IMR-90 (cell line): ENCODE data around the gene MEGF11. TPM values are rescaled to one million over a fixed set of nuclear protein-coding genes. Genes with fewer than 3 reads are reported as not detected.

Source experiments
- ATAC-seq: fragments of 200-7000 bp; cut with Tn5 transposase; 2 replicates; pipeline ENCODE4 v1.9.1; 2020; ENCODE audit warnings: low read depth, mild to moderate bottlenecking, moderate library complexity
- BruUV-seq: library from RNA; stranded (reverse); fragments of 400-500 nt; replicated peaks from 2 replicates; lab custom pipeline; 2021; lab: Mats Ljungman, UMichigan
- CTCF ChIA-PET: fragments of 300-600 bp; formaldehyde crosslinking; extraction: SDS; loops from one replicate; lab custom pipeline; 2021; ENCODE audit warnings: antibody characterized with exemption; lab: Yijun Ruan, JAX
- POLR2A ChIA-PET: fragments of 300-600 bp; sonication (Branson Sonifier 250); formaldehyde crosslinking; loops from one replicate; lab custom pipeline; 2022; ENCODE audit warnings: antibody characterized with exemption; ENCODE audit not compliant: unreplicated experiment; lab: Charles Lee
- DNase-seq: peaks from one replicate; pipeline ENCODE4 v3.0.0; 2013
- H2AFZ ChIP-seq: replicated peaks from 2 replicates; pipeline ENCODE3; 2013; ENCODE audit warnings: low read length, mild to moderate bottlenecking; ENCODE audit not compliant: poor library complexity
- H2AK5ac ChIP-seq: 2 replicates; pipeline ENCODE4 v1.6.1; 2013; ENCODE audit warnings: low read depth, low read length, inconsistent platforms
- H2AK9ac ChIP-seq: replicated peaks from 2 replicates; pipeline ENCODE3; 2013; ENCODE audit warnings: mild to moderate bottlenecking, low read depth, low read length, moderate library complexity; ENCODE audit not compliant: poor library complexity
- H2BK120ac ChIP-seq: 2 replicates; pipeline ENCODE4 v1.6.1; 2013; ENCODE audit warnings: low read depth, low read length, inconsistent platforms
- H2BK15ac ChIP-seq: 3 replicates; pipeline ENCODE4 v1.6.1; 2013; ENCODE audit warnings: low read depth, low read length, inconsistent platforms
- H2BK20ac ChIP-seq: 2 replicates; pipeline ENCODE4 v1.6.1; 2013; ENCODE audit warnings: low read depth, mild to moderate bottlenecking, inconsistent platforms, low read length, moderate library complexity
- H2BK5ac ChIP-seq: 2 replicates; pipeline ENCODE4 v1.6.1; 2013; ENCODE audit warnings: mild to moderate bottlenecking, low read depth, low read length, inconsistent platforms; ENCODE audit not compliant: poor library complexity, severe bottlenecking
- H3K14ac ChIP-seq: replicated peaks from 2 replicates; pipeline ENCODE4 v1.6.1; 2013; ENCODE audit warnings: low read depth, low read length, inconsistent platforms
- H3K18ac ChIP-seq: 2 replicates; pipeline ENCODE4 v1.6.1; 2013; ENCODE audit warnings: low read depth, low read length, control low read depth
- H3K23ac ChIP-seq: 2 replicates; pipeline ENCODE4 v1.6.1; 2013; ENCODE audit warnings: low read depth, low read length, inconsistent platforms
- H3K27ac ChIP-seq: 2 replicates; pipeline ENCODE4 v1.5.1; 2013; ENCODE audit warnings: mild to moderate bottlenecking, control low read depth, low read length; ENCODE audit not compliant: insufficient read depth
- H3K27me3 ChIP-seq: 2 replicates; pipeline ENCODE4 v1.6.1; 2013; ENCODE audit warnings: low read length; ENCODE audit not compliant: control insufficient read depth, insufficient read depth
- H3K36me3 ChIP-seq: 2 replicates; pipeline ENCODE4 v1.6.1; 2013; ENCODE audit warnings: low read length, mixed read lengths; ENCODE audit not compliant: control insufficient read depth, insufficient read depth
- H3K4ac ChIP-seq: 2 replicates; pipeline ENCODE4 v1.6.1; 2013; ENCODE audit warnings: low read depth, low read length, inconsistent platforms
- H3K4me1 ChIP-seq: 2 replicates; pipeline ENCODE4 v1.6.1; 2013; ENCODE audit warnings: low read length, mixed read lengths; ENCODE audit not compliant: control insufficient read depth, insufficient read depth
- H3K4me2 ChIP-seq: 2 replicates; pipeline ENCODE4 v1.6.1; 2013; ENCODE audit warnings: low read depth, mild to moderate bottlenecking, control low read depth, low read length, moderate library complexity
- H3K4me3 ChIP-seq: 2 replicates; pipeline ENCODE4 v1.5.1; 2013; ENCODE audit warnings: low read depth, mild to moderate bottlenecking, control low read depth, low read length, moderate library complexity; ENCODE audit not compliant: insufficient read depth
- H3K56ac ChIP-seq: 2 replicates; pipeline ENCODE4 v1.6.1; 2013; ENCODE audit warnings: low read length, inconsistent platforms; ENCODE audit not compliant: insufficient read depth; ENCODE audit errors: extremely low read depth
- H3K79me1 ChIP-seq, 2 experiments: 2 replicates each; pipeline ENCODE4 v1.6.1; 2013; ENCODE audit warnings: low read length in 2 of 2, inconsistent platforms in 1 of 2, low read depth in 1 of 2
- H3K9ac ChIP-seq: 2 replicates; pipeline ENCODE4 v1.6.1; 2013; ENCODE audit warnings: low read depth, low read length, control low read depth
- H3K9me1 ChIP-seq: 2 replicates; pipeline ENCODE4 v1.6.1; 2013; ENCODE audit warnings: low read length, inconsistent platforms; ENCODE audit not compliant: insufficient read depth
- H3K9me3 ChIP-seq: 2 replicates; pipeline ENCODE4 v1.6.1; 2013; ENCODE audit warnings: low read length; ENCODE audit not compliant: control insufficient read depth, insufficient read depth
- H4K20me1 ChIP-seq: 2 replicates; pipeline ENCODE4 v1.6.1; 2013; ENCODE audit warnings: low read length, inconsistent platforms; ENCODE audit not compliant: insufficient read depth
- H4K5ac ChIP-seq: 2 replicates; pipeline ENCODE4 v1.6.1; 2013; ENCODE audit warnings: mild to moderate bottlenecking, low read depth, low read length, control low read depth
- H4K8ac ChIP-seq, 2 experiments: 2 replicates each; pipeline ENCODE4 v1.6.1; 2013; ENCODE audit warnings: low read depth in 2 of 2, low read length in 2 of 2, control low read depth in 1 of 2, inconsistent platforms in 1 of 2
- H4K91ac ChIP-seq: 2 replicates; pipeline ENCODE4 v1.6.1; 2013; ENCODE audit warnings: low read depth, low read length, inconsistent platforms; ENCODE audit not compliant: insufficient read depth
- BHLHE40 ChIP-seq: fragments of 150-350 bp; IDR thresholded peaks from 2 replicates; pipeline ENCODE4 v1.6.1; 2016; ENCODE audit warnings: mild to moderate bottlenecking, low read depth, low read length
- CEBPB ChIP-seq: IDR thresholded peaks from 2 replicates; pipeline ENCODE4 v1.6.1; 2012; ENCODE audit warnings: low read depth, low read length, improper control_type of control experiment
- CHD1 ChIP-seq: IDR thresholded peaks from 2 replicates; pipeline ENCODE4 v1.6.1; 2012; ENCODE audit warnings: low read depth, low read length, improper control_type of control experiment
- CTCF ChIP-seq: conservative IDR thresholded peaks from 2 replicates; pipeline ENCODE4 v1.5.1; 2012; ENCODE audit warnings: mild to moderate bottlenecking, low read depth, low read length, improper control_type of control experiment
- ELK1 ChIP-seq: fragments of 150-350 bp; IDR thresholded peaks from 2 replicates; pipeline ENCODE4 v1.6.1; 2016; ENCODE audit warnings: low read depth, mild to moderate bottlenecking, low read length, moderate library complexity, borderline replicate concordance
- FOS ChIP-seq: fragments of 150-350 bp; IDR thresholded peaks from 2 replicates; pipeline ENCODE4 v1.6.1; 2016; ENCODE audit warnings: low read depth, low read length
- MAFK ChIP-seq: IDR thresholded peaks from 2 replicates; pipeline ENCODE4 v1.6.1; 2012; ENCODE audit warnings: low read depth, low read length, improper control_type of control experiment
- MAZ ChIP-seq: IDR thresholded peaks from 2 replicates; pipeline ENCODE4 v1.6.1; 2012; ENCODE audit warnings: low read depth, mild to moderate bottlenecking, low read length, improper control_type of control experiment, moderate library complexity, borderline replicate concordance
- MXI1 ChIP-seq: IDR thresholded peaks from 2 replicates; pipeline ENCODE4 v1.6.1; 2012; ENCODE audit warnings: low read depth, mild to moderate bottlenecking, low read length, moderate library complexity, borderline replicate concordance
- NFE2L2 ChIP-seq: fragments of 150-350 bp; IDR thresholded peaks from 2 replicates; pipeline ENCODE4 v1.6.1; 2016; ENCODE audit warnings: low read depth, mild to moderate bottlenecking, low read length
- POLR2A ChIP-seq: IDR thresholded peaks from 2 replicates; pipeline ENCODE4 v1.6.1; 2012; ENCODE audit warnings: mild to moderate bottlenecking, low read depth, low read length
- RAD21 ChIP-seq: IDR thresholded peaks from 2 replicates; pipeline ENCODE4 v1.6.1; 2012; ENCODE audit warnings: low read length, improper control_type of control experiment
- RCOR1 ChIP-seq: IDR thresholded peaks from 2 replicates; pipeline ENCODE4 v1.6.1; 2012; ENCODE audit warnings: mild to moderate bottlenecking, low read length, improper control_type of control experiment; ENCODE audit not compliant: insufficient replicate concordance
- RFX5 ChIP-seq: IDR thresholded peaks from 2 replicates; pipeline ENCODE4 v1.8.0; 2012; ENCODE audit warnings: low read depth, mild to moderate bottlenecking, low read length, moderate library complexity
- SMC3 ChIP-seq: fragments of 150-350 bp; IDR thresholded peaks from 2 replicates; pipeline ENCODE4 v1.6.1; 2016; ENCODE audit warnings: low read depth, mild to moderate bottlenecking, antibody characterized with exemption, low read length, moderate library complexity
- WGBS, 2 experiments: methylation state at CpG; one replicate each; pipeline versions ENCODE4 v1.1.5 to v1.1.7; 2013; ENCODE audit warnings: missing lambda C conversion rate in 2 of 2; ENCODE audit not compliant: insufficient read length in 1 of 2; ENCODE audit errors: extremely low coverage in 2 of 2; 5-methylcytosine and 5-hydroxymethylcytosine counted together
- dilution Hi-C: fragments of 300-500 bp; cut with HindIII; formaldehyde crosslinking; loops from one replicate; pipeline ENCODE4 v1.14.3; 2018; ENCODE audit warnings: low sequenced_read_pairs; ENCODE audit not compliant: unreplicated experiment
- in situ Hi-C: fragments of 300-500 bp; cut with MboI; formaldehyde crosslinking; loops from 3 replicates; pipeline ENCODE4 v1.14.3; 2019; ENCODE audit warnings: low sequenced_read_pairs, inconsistent platforms, mixed read lengths
- intact Hi-C: fragments of 100-400 bp; cut with micrococcal nuclease; formaldehyde crosslinking; loops from 2 replicates; pipeline ENCODE4 v1.10.0; 2022
- polyA plus RNA-seq, 3 experiments: library from polyadenylated mRNA; depleted of rRNA; stranded (reverse); fragments of >200 nt; gene quantifications; 2 replicates each; pipeline ENCODE4 v1.2.3, GENCODE V29; 2012; ENCODE audit warnings: low replicate concordance in 1 of 3
- total RNA-seq: library from RNA; depleted of rRNA; stranded (reverse); fragments of >200 nt; gene quantifications from 2 replicates; pipeline ENCODE4 v1.2.3, GENCODE V29; 2012
- TF ChIP-seq, protein P1 (sequence below): fragments of 150-350 bp; IDR thresholded peaks from 2 replicates; pipeline ENCODE4 v1.6.1; 2017; ENCODE audit warnings: mild to moderate bottlenecking, antibody characterized with exemption, low read length, low read depth

MEGF11 gene
- total and polyA plus RNA-seq, 2 of the 4 experiments (the other 2 are of a cell fraction): not detected

- CTCF ChIA-PET: no interaction called here
- Histone ChIP-seq H3K4ac (no peak overlapping the region), H2AFZ (no peak overlapping the region), H3K27me3 (peaks cover 37% of the 10 kb centered on the region), H3K4me1 (no peaks in the 10 kb centered on the region), H4K8ac (no peak overlapping the region), H2AK5ac (no peak overlapping the region), H3K9me3 (peaks cover 2% of the 10 kb centered on the region; the same call in 1 of the 2 replicates), H3K14ac (no peak overlapping the region), H4K20me1 (no peaks in the 10 kb centered on the region), H3K56ac (no peak overlapping the region), H2BK5ac (no peak overlapping the region), H3K36me3 (no peaks in the 10 kb centered on the region), H3K4me2 (no peak overlapping the region), H3K27ac (no peak overlapping the region), H3K23ac (no peak overlapping the region), H3K79me1 (no peaks in the 10 kb centered on the region), H2BK20ac (no peak overlapping the region), H4K5ac (no peak overlapping the region), H3K9me1 (no peaks in the 10 kb centered on the region), H2AK9ac (no peak overlapping the region), H3K9ac (no peak overlapping the region), H2BK15ac (no peak overlapping the region), H3K4me3 (no peak overlapping the region), H3K18ac (no peak overlapping the region), H4K91ac (no peak overlapping the region), H2BK120ac (no peak overlapping the region)
- intact Hi-C loops (no loop called here), dilution Hi-C loops (no loop called here), in situ Hi-C loops (loop anchor here (25.0 kb wide), 1 partner anchor 666 kb away; the partner anchor contains the start of genes INTS14 and SLC24A1)
- POLR2A ChIA-PET: no interaction called here
- DNase-seq: no peak
- TF ChIP-seq ELK1: no peak
- no peak for TF ChIP-seq POLR2A
- no peak for TF ChIP-seq MAZ
- no peak for TF ChIP-seq RCOR1
- no peak for TF ChIP-seq MXI1
- TF ChIP-seq BHLHE40: no peak
- TF ChIP-seq RAD21: no peak
- no peak for TF ChIP-seq SMC3
- no peak for TF ChIP-seq RFX5
- TF ChIP-seq CTCF: no peak
- no peak for TF ChIP-seq FOS
- TF ChIP-seq CHD1: no peak
- no peak for TF ChIP-seq CEBPB
- TF ChIP-seq, protein P1, sequence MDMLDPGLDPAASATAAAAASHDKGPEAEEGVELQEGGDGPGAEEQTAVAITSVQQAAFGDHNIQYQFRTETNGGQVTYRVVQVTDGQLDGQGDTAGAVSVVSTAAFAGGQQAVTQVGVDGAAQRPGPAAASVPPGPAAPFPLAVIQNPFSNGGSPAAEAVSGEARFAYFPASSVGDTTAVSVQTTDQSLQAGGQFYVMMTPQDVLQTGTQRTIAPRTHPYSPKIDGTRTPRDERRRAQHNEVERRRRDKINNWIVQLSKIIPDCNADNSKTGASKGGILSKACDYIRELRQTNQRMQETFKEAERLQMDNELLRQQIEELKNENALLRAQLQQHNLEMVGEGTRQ: no peak
- TF ChIP-seq NFE2L2: no peak
- no peak for TF ChIP-seq MAFK
- 78% methylated on average over 3 of the region's 6 CpGs; no CpG with 5 or more reads in 1 of the 2 experiments for WGBS, 2 experiments
- no TSS peak for BruUV-seq
- ATAC-seq: no peak
These were observed 25.1 kb upstream of the MEGF11 start for GRCh38 chr15:66278671-66279070.
